ENCODE results near the gene RAPSN.

Gene RAPSN

DNA sequence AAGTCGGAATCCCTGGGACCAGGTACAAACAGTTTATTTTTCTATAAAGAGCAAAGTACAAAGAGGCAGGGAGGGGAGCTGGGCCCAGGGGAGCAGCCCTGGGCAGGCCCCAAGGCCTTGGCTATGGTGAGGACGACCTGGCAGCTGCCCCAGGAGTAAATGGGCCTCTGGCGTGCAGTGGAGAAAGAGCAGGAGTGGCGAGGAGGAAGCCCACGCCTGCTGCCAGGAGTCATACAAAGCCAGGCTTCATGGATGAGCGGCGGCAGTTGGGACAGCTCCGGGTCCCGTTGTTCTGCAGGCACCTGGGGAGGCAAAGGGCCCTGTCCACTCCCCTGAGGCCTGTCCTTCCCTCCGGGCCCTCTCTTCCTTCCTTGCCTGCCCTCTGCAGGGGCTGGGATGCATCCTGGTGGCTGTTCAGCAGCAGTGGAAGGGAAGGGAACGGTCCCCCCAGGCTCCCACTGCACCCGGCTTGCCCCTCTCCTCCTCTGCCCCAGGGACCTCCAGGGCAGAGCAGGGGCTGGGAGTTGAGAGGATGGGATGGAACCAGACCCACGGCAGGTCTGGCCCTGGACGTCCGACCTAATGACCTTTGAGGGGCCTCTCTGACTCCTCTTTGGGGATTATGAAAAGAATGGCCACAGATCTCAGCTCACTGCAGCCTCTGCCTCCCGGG is 11.1 kb downstream of the RAPSN start:
- H3K4me3 ChIP-seq (ENCODE audit: low read depth, low read length): no peak overlapping the region
- TF ChIP-seq, protein P1, sequence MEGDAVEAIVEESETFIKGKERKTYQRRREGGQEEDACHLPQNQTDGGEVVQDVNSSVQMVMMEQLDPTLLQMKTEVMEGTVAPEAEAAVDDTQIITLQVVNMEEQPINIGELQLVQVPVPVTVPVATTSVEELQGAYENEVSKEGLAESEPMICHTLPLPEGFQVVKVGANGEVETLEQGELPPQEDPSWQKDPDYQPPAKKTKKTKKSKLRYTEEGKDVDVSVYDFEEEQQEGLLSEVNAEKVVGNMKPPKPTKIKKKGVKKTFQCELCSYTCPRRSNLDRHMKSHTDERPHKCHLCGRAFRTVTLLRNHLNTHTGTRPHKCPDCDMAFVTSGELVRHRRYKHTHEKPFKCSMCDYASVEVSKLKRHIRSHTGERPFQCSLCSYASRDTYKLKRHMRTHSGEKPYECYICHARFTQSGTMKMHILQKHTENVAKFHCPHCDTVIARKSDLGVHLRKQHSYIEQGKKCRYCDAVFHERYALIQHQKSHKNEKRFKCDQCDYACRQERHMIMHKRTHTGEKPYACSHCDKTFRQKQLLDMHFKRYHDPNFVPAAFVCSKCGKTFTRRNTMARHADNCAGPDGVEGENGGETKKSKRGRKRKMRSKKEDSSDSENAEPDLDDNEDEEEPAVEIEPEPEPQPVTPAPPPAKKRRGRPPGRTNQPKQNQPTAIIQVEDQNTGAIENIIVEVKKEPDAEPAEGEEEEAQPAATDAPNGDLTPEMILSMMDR (IDR thresholded peaks at IDR 0.05; ENCODE audit: low read depth, low read length, missing control alignments): no peak
- DNase-seq (ENCODE audit: low read depth): no peak

- no peak for DNase-seq (ENCODE audit: low read depth)
- H3K4me3 ChIP-seq (ENCODE audit: low read depth, low read length): no peak overlapping the region
- TF ChIP-seq, protein P1 (IDR thresholded peaks at IDR 0.05; ENCODE audit: low read depth, low read length, missing control alignments): no peak
Observed at GRCh38 chr11:47437218-47437745, 11.7 kb downstream of the RAPSN start.

DNA sequence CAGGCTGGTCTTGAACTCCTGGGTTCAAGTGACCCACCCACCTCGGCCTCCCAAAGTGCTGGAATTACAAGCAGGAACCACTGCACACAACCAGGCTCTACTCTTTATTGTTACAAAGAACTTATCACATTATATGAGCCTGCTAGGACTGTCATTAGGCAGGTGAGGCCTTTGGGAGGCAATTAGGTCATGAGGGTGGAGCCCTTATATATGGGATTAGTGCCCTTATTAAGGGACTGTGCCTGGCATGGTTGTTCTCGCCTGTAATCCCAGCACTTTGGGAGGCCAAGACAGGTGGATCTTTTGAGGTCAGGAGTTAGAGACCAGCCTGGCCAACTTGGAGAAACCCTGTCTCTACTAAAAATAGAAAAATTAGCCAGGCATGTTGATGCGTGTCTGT is 12.2 kb downstream of the RAPSN start:
- TF ChIP-seq, protein P1 (IDR thresholded peaks at IDR 0.05; ENCODE audit: low read depth, low read length, missing control alignments): no peak
- DNase-seq (ENCODE audit: low read depth): no peak
- H3K4me3 ChIP-seq (ENCODE audit: low read depth, low read length): no peak overlapping the region

DNA sequence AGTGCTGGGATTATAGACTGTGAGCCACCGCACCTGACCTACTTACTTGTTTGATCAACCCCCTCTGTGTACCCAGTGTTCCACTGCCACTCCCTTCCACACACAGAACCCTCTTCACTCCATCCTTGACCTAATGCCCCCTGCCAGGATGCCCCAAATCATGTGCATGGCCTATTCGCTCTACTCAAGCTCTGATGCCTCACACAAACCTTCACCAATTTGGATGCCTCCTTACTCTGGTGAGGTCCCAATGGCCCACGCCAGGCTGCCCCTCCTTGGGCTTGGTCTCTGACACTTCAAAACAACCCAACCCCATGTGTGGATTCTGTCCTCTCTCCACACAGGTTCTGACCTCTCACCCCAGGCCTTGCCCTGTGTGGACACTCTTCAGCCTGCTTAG is 13.2 kb downstream of the RAPSN start:
- no peak for DNase-seq (ENCODE audit: low read depth)
- TF ChIP-seq, protein P1 (IDR thresholded peaks at IDR 0.05; ENCODE audit: low read depth, low read length, missing control alignments): no peak
- no peak overlapping the region for H3K4me3 ChIP-seq (ENCODE audit: low read depth, low read length)

- no peak for DNase-seq (ENCODE audit: low read depth)
- TF ChIP-seq, protein P1 (IDR thresholded peaks at IDR 0.05; ENCODE audit: low read depth, low read length, missing control alignments): no peak
- no peak overlapping the region for H3K4me3 ChIP-seq (ENCODE audit: low read depth, low read length)
Observed at GRCh38 chr11:47434011-47434786, 14.7 kb downstream of the RAPSN start.

GRCh38 chr11:47433157-47433556 is 15.8 kb downstream of the RAPSN start:
- TF ChIP-seq, protein P1 (IDR thresholded peaks at IDR 0.05; ENCODE audit: low read depth, low read length, missing control alignments): no peak
- H3K4me3 ChIP-seq (ENCODE audit: low read depth, low read length): no peak overlapping the region
- DNase-seq (ENCODE audit: low read depth): no peak
